Neutrophil (primary cell): ENCODE data around the gene MARK2.

Experiments
- H3K27ac ChIP-seq: fragments of 200-600 bp; sonication (generic); 2 replicates; pipeline ENCODE4 v1.5.1; 2016; ENCODE audit warnings: mild to moderate bottlenecking, moderate library complexity
- H3K27me3 ChIP-seq: fragments of 200-600 bp; sonication (generic); 2 replicates; pipeline ENCODE4 v1.6.0; 2016; ENCODE audit warnings: mild to moderate bottlenecking
- H3K36me3 ChIP-seq: fragments of 200-600 bp; sonication (generic); 2 replicates; pipeline ENCODE4 v1.5.1; 2017
- H3K4me1 ChIP-seq, 2 experiments: fragments of 200-600 bp in 1 of 2; sonication (generic) in 1 of 2; 1 replicate in 1 of 2; 2 replicates in 1 of 2; pipeline versions ENCODE4 v1.5.1 to v1.6.1; 2013 to 2016; ENCODE audit warnings: low read depth in 1 of 2, low read length in 1 of 2, mild to moderate bottlenecking in 1 of 2, moderate library complexity in 1 of 2; ENCODE audit not compliant: control insufficient read depth in 1 of 2, insufficient read depth in 1 of 2
- H3K4me3 ChIP-seq, 2 experiments: fragments of 200-600 bp in 1 of 2; sonication (generic) in 1 of 2; 1 replicate in 1 of 2; 2 replicates in 1 of 2; pipeline ENCODE4 v1.5.1; 2013 to 2016; ENCODE audit warnings: low read depth in 1 of 2, low read length in 1 of 2, mild to moderate bottlenecking in 1 of 2, moderate library complexity in 1 of 2
- H3K9me3 ChIP-seq: fragments of 200-600 bp; sonication (generic); 2 replicates; pipeline ENCODE4 v1.5.1; 2016
- CTCF ChIP-seq: fragments of 200-600 bp; sonication (generic); IDR thresholded peaks from 2 replicates; pipeline ENCODE4 v1.5.1; 2016; ENCODE audit warnings: antibody characterized with exemption

MARK2 gene

GRCh38 chr11:63869171-63869591 lies 30.3 kb downstream of the MARK2 start:
- Histone ChIP-seq H3K4me1 (peaks cover 100% of the 10 kb centered on the region in 2 experiments), H3K9me3 (no peaks in the 10 kb centered on the region), H3K36me3 (peaks cover 8% of the 10 kb centered on the region), H3K4me3 (peak overlapping the region in 1 of 2 experiments; percentile 11), H3K27ac (peak overlapping the region; percentile 84), H3K27me3 (no peaks in the 10 kb centered on the region)
- no peak for TF ChIP-seq CTCF

GRCh38 chr11:63869683-63870082 lies 30.8 kb downstream of the MARK2 start:
- Histone ChIP-seq H3K4me3 (peak overlapping the region in 1 of 2 experiments; percentile 11), H3K27ac (peak overlapping the region; percentile 84), H3K27me3 (no peaks in the 10 kb centered on the region), H3K36me3 (peaks cover 8% of the 10 kb centered on the region), H3K4me1 (peaks cover 100% of the 10 kb centered on the region in 2 experiments), H3K9me3 (no peaks in the 10 kb centered on the region)
- TF ChIP-seq CTCF: no peak

- TF ChIP-seq CTCF: no peak
- Histone ChIP-seq H3K4me1 (peaks cover 92 to 94% of the 10 kb centered on the region in 2 experiments), H3K36me3 (peaks cover under 1% of the 10 kb centered on the region), H3K27ac (peak overlapping the region; percentile 84), H3K9me3 (no peaks in the 10 kb centered on the region), H3K27me3 (no peaks in the 10 kb centered on the region), H3K4me3 (peak overlapping the region; percentile 0 to 11)
Measured at GRCh38 chr11:63870351-63871140, 31.6 kb downstream of the MARK2 start.

GRCh38 chr11:63871962-63872799 lies 33.3 kb downstream of the MARK2 start:
- no peaks in the 10 kb centered on the region for H3K9me3 ChIP-seq
- TF ChIP-seq CTCF: peak; percentile 99
- no peaks in the 10 kb centered on the region for H3K27me3 ChIP-seq
- peak overlapping the region; percentile 47 to 57 for H3K4me3 ChIP-seq
- H3K27ac ChIP-seq: peak overlapping the region; percentile 84
- peaks cover 75 to 82% of the 10 kb centered on the region in 2 experiments for H3K4me1 ChIP-seq
- H3K36me3 ChIP-seq: peaks cover 5% of the 10 kb centered on the region

- Histone ChIP-seq H3K9me3 (no peaks in the 10 kb centered on the region), H3K4me3 (peak overlapping the region; percentile 47 to 57), H3K27ac (peak overlapping the region; percentile 84), H3K27me3 (no peaks in the 10 kb centered on the region), H3K4me1 (peaks cover 69 to 78% of the 10 kb centered on the region in 2 experiments), H3K36me3 (peaks cover 5% of the 10 kb centered on the region)
- TF ChIP-seq CTCF: no peak
Measured at GRCh38 chr11:63872800-63873197, 33.9 kb downstream of the MARK2 start.
